RWPE1 (cell line): ENCODE results near the gene ZDHHC22.

Source experiments
- CTCF ChIA-PET: fragments of 350-600 bp; sonication (Branson Sonifier 250); formaldehyde crosslinking; extraction: SDS; loops from one replicate; lab custom pipeline; 2021; lab: Yijun Ruan, JAX
- POLR2A ChIA-PET: fragments of 400-600 bp; formaldehyde crosslinking; extraction: SDS; loops from one replicate; lab custom pipeline; 2020; ENCODE audit warnings: antibody characterized with exemption; ENCODE audit not compliant: low non-redundant PET; lab: Yijun Ruan, JAX
- DNase-seq: peaks from one replicate; pipeline ENCODE4 v3.0.0; 2012; ENCODE audit warnings: low spot score
- H3K27ac ChIP-seq: fragments of 450-650 bp; 2 replicates; pipeline ENCODE4 v1.5.1; 2017
- CTCF ChIP-seq: fragments of 450-650 bp; conservative IDR thresholded peaks from 2 replicates; pipeline ENCODE4 v1.5.1; 2017; ENCODE audit warnings: low read depth, mild to moderate bottlenecking

The ZDHHC22 gene

DNA sequence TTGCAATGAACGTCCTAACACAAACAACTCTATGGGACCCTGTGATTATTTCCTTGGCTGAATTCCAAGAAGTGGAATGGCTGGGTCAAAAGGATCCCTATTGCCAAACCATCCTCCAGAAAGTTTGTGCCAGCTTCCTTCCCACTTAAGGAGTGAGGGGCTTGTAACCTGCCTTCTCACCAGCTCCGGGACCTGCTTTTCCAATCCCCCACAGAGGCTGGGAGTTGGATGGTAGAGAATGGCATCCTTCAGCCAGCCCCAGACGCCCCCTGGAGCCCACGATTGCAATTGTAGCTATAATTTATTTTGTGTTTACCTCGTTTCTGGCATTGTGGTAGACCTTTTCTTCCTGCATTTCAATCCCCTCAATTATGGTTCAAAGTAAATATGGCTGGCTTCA lies 9.7 kb upstream of the ZDHHC22 start:
- no peak overlapping the region for H3K27ac ChIP-seq
- CTCF ChIA-PET: interaction anchor here (0.6 to 3.6 kb wide), 17 partner anchors 9 to 507 kb away, joined by 3 to 41 read pairs (median 3); no protein-coding TSS in a partner anchor
- DNase-seq: peak; percentile 44
- TF ChIP-seq CTCF: 0 out of 2 replicates have a peak, but pooled peaks have one; percentile 26
- POLR2A ChIA-PET: no interaction called here

DNA sequence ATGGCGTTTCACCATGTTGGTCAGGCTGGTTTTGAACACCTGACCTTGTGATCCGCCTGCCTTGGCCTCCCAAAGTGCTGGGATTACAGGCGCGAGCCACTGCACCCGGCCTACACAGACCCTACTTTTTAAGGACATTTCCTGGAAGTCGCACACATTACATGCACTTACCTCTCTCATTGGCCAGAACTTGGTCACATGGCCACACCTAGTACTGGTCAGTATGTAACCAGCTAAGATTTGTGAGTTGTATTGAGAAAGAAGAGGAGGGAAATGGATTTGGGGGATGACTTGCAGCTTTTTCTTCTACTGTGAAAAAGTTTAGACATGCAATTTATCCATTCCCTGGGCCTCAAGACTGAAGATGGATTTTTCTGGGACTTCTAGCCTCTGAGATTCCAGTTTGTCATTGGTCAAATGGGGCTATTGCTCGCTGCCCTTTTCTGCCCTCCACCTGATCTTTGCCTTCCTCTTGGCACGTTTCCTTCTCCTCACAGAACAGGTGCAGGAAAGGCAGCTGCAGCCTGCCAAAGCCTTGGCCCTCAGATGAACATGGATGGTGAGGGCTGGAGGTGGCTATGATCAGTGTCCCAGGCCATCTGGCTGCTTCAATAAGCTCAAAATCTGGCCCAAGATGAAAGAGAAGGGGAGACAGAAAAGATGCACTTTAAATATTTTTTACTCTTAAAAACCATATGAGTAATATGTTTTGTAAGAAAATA lies 7.1 kb upstream of the ZDHHC22 start:
- ChIA-PET CTCF (interaction anchor here (1.0 to 1.1 kb wide), 2 partner anchors 168 to 276 kb away, joined by 3 read pairs; no protein-coding TSS in a partner anchor), POLR2A (no interaction called here)
- no peak for TF ChIP-seq CTCF
- no peak overlapping the region for H3K27ac ChIP-seq
- no peak for DNase-seq

DNA sequence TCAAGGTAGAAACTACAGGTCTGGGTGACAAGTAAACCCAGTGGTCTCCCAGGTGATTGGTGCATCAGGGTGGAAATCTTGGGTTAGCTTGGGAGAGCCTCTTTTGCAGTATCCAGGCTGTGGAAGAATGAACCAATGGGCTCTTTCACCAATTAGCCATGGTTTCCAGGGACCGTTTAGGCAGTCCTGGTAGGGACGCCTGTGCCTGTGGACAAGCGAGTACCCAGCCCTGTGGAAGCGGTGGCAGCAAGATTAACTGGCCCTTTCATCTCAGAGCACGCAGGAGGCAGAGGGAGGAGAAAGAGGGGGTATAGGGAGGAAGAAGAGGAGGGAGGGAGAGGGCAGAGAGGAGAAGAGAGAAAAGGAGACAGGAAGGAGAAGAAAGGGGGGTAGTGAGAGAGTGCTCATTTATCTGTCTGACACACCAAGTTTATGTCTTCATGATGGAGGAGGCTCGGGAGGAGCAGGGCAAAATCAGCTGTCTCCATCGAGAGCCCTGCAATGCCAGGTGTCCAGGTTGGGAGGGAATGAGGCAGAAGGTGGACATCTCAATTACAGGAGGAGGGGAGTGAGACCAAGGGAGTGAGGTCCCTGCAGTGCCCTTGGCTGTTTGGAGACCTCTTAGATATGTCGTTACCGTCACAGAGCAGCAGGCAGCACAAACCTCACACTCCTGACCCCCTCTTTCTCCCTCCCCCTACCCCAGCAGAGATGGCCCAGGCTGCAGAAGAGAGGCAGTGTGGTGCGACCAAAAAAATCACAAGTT lies 4.6 kb upstream of the ZDHHC22 start:
- CTCF ChIA-PET: interaction anchor here (1.0 to 1.2 kb wide), 3 partner anchors 18 to 273 kb away, joined by 3 to 5 read pairs (median 3); no protein-coding TSS in a partner anchor
- no peak overlapping the region for H3K27ac ChIP-seq
- DNase-seq: no peak
- no peak for TF ChIP-seq CTCF
- POLR2A ChIA-PET: no interaction called here

DNA sequence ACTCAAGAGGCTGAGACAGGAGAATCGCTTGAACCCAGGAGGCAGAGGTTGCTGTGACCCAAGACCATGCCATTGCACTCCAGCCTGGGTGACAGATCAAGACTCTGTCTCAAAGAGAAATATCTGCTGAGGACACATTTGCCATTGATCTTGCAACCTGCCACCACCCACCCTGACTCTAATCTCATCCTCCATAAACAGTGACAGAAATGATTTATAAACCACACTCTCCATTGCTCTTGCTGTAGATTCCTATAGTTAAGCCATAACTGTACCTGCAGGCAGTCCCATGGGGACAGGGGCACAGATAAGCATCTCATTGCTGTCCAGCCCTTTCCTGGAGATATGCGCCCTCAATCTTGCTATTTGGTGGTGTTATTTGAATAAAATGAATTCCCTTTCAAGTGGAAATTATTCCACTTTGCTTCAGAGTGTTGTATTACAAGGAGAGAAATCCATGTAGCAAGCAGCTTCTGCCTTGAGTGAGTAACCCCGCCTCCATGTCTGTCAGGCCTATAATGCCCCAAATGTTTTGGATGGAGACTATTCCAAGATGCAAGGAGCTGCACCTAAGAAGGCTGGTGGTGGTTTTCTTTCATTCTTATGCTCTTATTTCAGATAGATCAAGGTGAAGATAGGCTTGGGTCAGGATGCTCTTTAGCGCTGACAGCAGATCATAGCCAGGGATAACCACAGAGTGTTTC lies 3.0 kb upstream of the ZDHHC22 start:
- ChIA-PET CTCF (no interaction called here), POLR2A (no interaction called here)
- DNase-seq: no peak
- no peak for TF ChIP-seq CTCF
- no peak overlapping the region for H3K27ac ChIP-seq

GRCh38 chr14:77143071-77143470 lies 1.5 kb upstream of the ZDHHC22 start:
- ChIA-PET CTCF (interaction anchor here (0.6 to 1.4 kb wide), 3 partner anchors 8 to 511 kb away, joined by 3 to 6 read pairs (median 3); no protein-coding TSS in a partner anchor), POLR2A (no interaction called here)
- DNase-seq: no peak
- no peak overlapping the region for H3K27ac ChIP-seq
- TF ChIP-seq CTCF: no peak
